M059J (cell line): ENCODE results near the gene FBXL13. TPM values are rescaled to one million over a fixed set of nuclear protein-coding genes. Genes with fewer than 3 reads are reported as not detected.
"Not testable (repeated sequence)": the region's sequence is repeated elsewhere in the genome, so short reads cannot be mapped to it uniquely, and the experiment has no call there.

Source experiments
- DNase-seq: peaks from one replicate; pipeline ENCODE4 v3.0.0-alpha.2; 2012; ENCODE audit warnings: low read depth
- total RNA-seq: library from RNA; depleted of rRNA; stranded (reverse); fragments of >200 nt; shearing (Covaris generic); gene quantifications from 2 replicates; pipeline ENCODE4 v1.2.3, GENCODE V29; 2014

The FBXL13 gene
- total RNA-seq, 1 experiment from 2014 or later, result 1.5 TPM

DNA sequence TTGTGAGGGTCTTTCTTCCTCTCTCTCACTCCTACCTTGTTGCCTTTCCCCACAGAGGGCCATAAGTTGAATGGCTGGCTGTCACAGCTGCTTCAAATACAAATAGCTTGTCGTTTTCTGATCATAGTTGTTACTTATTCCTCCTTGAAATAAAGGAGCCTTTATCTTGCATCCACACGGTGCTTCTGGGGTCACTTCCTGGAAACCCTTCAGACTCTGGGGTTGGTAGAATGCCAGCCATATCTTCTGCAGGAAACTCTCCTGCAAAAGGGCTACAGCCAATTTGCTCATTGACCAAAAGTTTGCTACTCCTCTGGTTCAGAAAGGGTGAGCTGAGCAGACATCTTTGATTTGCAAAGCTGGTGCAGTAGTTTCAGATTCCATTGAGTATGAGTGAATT lies 255.4 kb downstream of the FBXL13 start:
- no peak for DNase-seq

DNA sequence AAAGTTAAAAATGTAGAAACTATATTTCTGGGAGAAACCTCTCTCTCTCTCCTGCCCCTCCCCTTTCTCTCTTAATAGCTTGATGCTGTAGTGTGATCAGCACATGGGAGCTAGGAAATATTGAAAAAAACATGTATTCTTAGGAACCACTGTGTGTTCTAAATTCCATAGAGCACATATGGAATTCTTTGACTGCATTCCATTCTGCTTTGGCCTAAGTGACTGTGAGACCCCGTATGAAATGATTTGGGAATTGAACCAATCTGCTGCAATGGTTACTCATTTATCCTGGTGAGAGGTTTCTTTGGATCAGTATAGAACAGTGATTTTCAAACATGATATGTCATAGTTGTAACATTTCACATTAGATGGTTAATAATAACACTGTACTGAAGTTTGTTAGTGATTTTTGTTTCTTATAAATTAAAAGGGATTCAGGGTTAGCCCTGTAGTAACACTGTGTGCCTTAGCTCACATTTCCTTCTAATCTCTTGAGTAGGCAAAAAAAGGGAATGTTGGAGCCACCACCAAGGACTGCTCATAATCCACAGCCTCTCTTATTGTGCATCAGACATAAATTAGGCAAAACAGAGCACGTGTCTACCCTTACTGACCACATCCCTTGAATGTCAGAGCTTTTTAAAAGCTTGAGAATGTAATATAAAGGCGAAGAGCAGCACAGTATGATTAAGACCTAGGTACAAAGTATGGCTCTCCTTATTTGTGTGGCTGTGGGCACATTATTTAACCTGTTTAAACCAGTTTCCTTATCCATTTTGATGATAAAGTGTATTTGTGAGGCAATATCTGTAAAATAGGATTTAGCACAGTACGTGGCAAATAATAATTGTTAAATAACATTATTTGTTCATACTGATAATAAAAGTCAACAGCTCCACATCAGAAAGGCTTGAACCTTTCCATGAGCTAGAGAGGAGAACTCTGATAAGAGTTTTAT lies 256.7 kb downstream of the FBXL13 start:
- no peak for DNase-seq

DNA sequence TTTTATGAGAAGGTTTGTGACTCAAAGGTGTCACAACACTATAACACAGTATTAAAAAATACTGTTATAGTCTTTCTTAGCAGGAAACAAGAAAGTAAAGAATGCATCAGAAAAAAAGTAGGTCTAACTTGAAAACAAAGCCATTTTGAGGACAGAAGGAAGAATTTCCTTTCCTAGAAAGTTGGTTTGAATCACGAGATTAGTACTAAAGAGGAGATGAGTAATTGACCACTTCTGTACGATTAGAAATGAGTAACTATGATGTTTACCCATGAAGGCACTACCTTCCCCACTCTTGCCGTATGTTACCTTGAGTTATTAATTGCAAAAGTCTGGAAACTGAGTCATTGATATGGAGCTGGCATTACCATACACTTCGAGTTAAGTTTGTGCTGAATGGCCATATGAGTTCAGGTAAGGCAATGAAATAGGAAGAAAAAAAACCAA lies 260.5 kb downstream of the FBXL13 start:
- DNase-seq, result peak; percentile 74

DNA sequence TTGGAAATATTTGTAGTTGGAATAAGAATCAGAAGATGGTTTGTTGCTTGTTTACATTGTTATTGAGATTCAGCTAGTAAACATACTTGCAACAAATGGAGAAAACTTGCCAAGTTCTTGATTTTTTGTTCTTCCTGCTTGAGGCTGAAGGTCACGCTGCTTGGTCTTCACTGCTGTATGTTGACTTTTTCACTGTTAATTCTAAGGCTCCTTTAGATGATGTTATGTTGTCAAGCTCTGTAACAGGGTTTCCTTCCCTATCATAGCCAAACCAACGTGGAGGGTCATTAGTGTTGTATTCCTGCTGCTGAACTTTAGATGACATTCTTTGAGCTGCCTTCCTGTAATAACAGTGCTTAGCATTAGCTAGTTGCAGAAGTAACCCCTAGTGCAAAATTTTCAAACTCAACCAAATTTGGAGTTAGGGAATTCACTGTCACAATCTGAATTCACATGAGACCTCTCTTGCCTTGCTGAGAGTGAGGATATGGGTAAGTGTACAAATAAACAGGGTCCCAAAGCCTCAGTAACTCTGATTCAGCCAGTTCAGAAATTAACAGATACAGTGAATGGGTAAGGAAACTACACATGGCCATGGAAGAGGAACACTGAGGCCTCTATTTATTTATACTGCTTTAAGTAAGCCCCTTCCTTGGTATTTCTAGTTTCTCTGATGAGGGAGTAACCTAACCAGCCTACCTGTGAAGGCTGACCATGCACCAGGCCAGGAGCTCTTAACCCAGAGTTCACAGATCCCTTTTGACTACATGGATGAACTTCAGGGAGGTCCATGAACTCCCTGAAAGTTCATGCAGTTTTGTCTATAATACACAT lies 261.2 kb downstream of the FBXL13 start:
- no peak for DNase-seq

DNA sequence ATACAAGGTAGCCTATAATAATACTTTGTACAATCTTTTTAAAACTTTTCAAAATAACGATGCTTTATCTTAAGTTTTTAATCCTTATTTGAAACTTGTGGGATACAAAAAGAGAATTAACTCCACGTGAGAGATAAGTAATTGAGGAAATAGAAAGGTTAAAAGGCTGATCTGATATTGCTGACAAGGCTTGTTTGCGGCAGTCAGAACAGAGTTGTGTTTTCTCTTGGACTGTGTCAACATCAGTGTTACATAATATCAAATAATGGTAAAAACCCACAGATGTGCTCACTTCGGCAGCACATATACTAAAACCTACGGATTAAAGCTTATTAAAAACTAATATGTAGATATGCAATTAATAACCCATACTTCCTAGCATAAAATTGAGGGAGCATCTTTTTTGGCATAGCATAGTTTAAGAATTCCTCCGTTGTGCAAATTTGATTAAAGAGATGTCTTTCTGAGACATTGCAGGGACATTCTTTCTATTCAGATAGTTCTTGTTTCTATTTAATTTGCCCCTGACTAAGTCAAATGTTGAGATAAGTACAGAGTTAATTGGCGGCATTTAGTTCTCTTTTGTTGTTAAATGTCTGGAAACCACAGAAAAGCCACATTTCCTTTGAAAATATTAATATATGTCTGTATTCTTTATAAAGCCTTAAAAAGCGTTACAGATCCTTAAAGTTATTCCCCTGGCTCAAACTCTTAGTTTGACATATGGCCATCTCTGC lies 262.5 kb downstream of the FBXL13 start:
- DNase-seq, result no peak

DNA sequence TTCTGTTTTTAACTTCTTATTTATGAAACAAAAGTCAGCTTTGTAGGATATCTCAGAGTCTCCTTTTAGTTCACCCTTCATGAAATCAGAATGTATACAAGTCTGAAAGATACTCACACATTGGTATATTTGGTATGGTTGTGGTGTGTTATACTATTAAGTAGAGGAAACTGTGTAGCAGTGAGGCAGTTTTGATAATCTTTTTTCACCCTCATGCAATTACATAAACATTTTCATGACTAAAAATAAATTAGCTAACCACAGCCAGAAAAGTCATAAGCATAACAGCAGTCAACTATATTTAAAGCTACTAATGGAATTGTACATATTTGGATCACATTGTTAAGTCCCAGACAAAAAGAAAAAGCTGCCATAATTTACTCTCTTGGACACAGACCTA lies 263.7 kb downstream of the FBXL13 start:
- no peak for DNase-seq

DNA sequence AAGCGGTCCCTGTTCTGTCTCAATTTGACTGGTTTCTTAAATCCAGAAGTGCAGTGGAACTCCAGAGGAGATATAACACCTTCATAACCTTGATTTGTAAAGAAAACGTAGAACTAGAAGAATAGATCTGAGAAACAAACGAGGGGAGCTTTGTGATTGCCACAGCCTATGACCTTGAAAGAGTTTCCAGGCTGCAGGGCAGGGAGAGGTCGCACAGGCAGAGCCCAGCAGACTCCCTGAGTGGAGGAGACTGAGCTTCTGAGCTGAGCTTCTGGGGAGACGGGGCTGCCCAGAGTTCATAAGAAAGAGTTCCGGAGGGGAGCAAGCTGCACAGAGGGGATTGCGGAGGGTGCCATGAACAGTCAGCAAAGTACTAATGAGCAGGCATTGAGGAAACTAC lies 268.0 kb downstream of the FBXL13 start:
- DNase-seq, result no peak

DNA sequence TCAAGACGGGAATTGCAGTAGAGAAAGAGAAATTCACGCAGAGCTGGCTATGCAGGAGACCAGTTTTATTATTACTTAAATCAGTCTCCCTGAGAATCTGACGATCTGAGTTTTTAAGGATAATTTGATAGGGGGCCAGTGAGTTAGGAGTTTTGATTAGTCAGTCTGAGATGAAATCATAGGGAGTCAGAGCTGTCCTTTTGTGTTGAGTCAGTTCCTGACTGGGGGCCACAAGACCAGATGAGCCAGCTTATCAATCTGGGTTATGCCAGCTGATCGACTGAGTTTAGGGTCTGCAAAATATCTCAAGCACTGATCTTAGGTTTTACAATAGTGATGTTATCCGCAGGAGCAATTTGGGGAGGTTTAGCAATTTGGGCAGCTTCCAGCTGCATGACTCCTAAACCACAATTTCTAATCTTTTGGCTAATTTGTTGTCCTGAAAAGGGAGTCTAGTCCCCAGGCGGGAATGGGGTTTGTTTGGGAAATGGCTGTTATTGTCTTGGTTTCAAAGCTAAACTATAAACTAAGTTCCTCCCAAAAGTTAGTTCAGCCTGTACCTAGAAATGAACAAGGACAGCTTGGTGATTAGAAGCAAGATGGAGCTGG lies 278.5 kb downstream of the FBXL13 start:
- peak; percentile 88 for DNase-seq

DNA sequence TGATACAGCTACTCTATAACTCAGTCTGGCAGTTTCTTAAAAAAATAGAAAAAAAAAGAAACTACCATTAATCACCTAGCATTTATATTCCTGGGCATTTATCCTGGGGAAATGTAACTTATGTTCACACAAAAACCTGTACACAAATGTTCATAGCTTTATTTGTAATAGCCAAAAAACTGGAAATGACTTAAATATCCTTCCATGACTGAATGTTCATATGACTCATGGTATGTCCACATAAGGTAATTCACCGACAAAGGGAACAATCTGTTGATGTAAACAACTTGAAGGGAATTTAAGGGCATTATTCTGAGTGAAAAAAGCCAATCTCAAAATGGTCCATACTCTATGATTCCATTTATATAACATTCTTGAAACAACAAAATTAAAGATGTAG lies 280.0 kb downstream of the FBXL13 start:
- DNase-seq, result peak; percentile 12

DNA sequence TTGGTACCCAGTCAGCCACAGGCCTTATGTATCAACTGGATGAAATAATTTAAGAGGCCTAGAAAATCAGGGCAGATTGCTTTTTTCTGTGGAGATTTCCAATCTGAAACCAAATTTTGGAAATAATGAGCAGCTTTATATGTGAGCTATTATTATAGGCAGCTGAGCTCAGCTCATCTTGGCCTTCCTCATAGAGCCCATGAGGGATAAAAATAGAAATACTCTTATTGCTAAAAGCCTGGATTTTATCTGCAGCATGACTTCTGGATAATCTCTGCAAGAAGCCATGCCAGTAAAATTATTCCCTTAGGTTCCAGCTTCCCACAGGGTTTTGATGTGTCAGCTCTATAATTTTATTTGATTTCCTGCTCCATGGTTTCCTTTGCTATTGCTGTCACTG lies 282.8 kb downstream of the FBXL13 start:
- DNase-seq, result not testable (repeated sequence)

DNA sequence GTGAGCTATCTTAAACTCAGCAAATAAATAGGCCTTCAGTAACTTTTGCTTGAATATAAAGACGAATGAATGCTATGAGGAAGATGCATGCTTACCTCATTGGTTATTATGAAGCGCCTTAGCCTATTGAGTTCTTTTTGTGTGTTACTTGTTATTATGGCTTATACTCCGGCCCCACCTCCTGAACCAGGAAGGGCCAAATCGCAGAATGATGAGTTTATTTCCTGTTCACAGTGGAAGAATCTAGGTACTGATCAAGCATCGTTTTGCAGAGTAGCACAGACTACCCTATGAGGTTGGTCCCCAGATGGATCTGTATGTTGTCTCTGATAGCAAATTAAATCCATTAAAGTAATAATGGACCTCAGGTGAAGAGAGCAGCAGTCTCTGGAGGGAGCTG lies 283.2 kb downstream of the FBXL13 start:
- not testable (repeated sequence) for DNase-seq

DNA sequence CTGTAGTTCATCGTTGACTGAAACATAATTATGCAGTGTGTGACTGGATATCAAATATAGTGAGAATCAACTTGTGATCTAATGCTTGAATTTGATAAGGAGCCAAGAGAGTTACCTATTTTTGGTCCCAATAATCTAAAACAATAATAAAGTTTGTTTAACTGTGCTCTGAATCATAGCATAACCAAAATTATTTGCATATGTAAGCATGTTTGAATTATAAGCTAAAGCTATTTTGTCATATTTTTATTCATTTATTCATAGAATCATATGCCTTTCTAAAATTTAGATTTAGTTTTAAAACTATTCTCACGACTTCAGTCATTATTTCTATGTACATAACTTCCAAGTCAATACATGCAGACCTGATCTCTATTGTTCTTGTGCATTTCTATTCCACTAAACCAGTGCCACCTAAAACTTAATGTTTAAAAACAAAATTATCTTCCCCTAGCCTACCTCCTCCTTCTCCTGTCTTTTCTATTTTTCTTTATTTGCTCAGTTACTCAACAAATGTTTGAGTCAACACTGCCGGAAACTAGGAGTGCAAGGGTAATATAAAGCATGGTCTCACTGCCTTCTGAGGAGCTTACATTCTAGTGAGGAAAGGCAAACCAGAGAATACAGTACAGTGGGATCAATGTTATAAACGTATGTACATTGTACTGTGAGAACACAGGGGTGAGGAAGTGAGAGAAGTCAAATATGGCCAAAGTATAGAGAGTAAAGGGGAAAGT lies 284.1 kb downstream of the FBXL13 start:
- not testable (repeated sequence) for DNase-seq

DNA sequence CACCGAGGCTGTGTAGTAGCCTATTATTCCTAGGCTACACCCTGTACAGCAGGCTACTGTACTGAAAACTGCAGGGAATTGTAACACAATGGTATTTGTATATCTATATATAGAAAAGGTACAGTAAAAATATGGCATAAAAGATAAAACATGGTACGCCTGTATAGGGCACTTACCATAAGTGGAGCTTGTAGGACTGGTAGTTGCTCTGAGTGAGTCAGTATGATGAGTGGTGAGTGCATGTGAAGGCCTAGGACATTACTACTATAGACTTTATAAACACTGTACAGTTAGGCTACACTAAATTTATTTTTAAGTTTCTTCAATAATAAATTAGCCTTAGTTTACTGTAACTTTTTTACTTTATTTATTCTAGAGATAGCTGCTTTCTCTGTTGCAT lies 285.8 kb downstream of the FBXL13 start:
- not testable (repeated sequence) for DNase-seq

DNA sequence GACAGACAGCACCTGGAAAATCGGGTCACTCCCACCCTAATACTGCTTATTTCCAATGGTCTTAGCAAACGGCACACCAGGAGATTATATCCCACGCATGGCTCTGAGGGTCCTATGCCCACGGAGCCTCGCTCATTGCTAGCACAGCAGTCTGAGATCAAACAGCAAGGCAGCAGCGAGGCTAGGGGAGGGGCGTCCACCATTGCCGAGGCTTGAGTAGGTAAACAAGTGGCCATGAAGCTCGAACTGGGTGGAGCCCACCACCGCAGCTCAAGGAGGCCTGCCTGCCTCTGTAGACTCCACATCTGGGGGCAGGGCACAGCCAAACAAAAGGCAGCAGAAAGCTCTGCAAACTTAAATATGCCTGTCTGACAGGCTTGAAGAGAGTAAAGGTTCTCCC lies 293.7 kb downstream of the FBXL13 start:
- not testable (repeated sequence) for DNase-seq

DNA sequence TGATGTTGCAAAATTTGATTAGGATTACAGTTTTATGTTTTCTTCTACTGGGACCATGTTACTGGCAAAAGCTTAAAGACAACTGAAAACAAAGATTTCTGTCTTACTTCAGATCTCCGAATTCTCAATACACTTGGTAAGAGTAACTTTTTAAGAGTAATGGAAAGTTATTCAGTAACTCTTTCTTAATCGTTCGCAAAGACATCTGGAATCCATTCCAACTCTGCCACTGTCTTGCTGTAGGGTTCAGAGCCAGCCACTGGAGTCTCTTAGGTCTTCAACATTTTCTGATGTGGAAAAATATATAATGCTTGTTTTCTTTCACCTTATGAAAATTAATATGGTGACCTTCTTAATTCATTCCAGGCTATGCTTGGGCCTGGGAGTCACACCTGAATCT lies 295.9 kb downstream of the FBXL13 start:
- DNase-seq, result not testable (repeated sequence)

DNA sequence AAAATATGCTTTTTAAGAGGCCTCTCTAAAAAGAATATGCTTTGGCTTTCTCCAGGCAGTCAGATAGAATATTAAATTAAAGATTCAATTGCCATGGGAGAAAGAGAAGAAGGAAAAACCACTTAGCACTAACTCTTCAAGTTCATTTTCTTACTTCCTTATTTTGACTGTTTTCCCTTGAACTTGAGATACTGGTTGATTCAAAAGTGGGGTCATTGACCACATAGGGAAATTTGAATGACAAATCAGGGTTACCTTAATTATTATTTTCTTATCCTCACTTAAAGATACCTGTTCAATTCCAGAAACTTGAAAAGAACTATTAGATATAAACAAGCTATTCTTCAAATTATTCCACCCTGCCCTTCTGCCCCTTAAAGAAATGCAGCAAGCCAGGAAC lies 298.4 kb downstream of the FBXL13 start:
- not testable (repeated sequence) for DNase-seq

DNA sequence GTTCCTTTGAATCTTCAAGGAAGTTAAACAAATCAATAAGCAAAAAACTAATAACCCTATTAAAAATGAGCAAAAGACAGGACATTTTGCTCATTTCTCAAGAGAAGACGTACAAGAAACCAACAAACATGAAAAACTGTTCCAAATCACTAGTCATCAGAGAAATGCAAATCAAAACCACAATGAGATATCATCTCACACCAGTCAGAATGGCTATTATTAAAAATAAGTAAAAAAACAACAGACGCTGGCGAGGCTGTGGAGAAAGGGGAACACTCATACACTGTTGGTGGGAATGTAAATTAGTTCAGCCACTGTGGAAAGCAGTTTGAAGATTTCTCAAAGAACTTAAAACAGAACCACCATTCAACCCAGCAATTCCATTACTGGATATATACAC lies 304.1 kb downstream of the FBXL13 start:
- peak; percentile 65 for DNase-seq

DNA sequence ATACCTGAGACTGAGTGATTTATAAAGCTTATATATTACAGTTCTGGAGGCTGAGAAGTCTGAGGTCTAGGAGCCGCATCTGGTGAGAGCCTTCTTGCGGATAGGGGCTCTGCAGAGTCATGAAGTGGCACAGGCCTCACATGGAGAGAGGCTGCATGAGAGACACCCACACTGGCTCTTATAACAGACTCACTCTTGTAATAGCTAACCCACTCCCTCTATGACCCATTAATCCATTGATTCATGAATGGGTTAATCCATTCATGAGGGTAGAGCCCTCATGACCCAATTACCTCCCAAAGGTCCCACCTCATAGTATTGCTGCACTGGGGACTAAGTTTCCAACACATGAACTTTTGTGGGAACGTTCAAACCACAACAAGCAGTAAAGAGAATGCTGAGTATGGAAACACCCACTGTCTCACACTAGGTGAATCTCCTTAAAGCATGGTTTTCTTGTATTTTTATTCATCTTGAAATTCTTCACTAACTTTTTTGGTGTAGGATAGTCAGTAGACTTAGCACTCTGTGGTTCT lies 304.9 kb downstream of the FBXL13 start:
- DNase-seq, result peak; percentile 27

DNA sequence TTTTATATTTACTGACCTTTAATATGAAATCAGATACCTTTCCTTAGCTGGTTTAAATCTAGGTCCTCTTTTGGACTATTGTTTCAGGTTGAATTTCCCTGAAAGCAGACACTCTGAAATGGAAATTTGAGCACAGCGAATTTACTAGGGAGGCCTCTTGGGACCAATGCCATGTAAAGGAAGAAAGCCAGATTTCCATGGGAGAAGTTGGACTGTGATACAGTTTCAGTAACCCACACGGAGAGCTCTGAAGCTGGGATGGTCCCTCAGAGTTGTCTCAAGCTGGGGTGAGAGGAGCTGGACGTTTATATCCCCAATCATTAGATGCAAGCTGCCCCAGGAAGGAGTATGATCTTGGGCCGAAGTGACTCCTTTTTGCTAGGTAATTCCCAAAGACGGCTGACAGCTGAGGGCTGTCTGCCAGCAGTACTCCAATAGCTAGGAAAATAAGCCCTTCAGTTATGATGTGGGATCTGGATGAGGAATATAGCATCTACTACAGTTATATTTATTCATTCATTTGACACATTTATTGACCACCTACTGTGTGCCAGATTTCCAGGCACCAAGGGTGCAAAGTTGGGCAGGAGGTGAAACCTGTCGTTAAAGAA lies 311.2 kb downstream of the FBXL13 start:
- DNase-seq, result not testable (repeated sequence)
